22Rv1 (cell line): Measurements from ENCODE around the gene KDM4E.

ENCODE experiments used
- ZFX ChIP-seq: fragments of 450-650 bp; IDR thresholded peaks from 2 replicates; pipeline ENCODE4 v1.6.1; 2017; ENCODE audit warnings: antibody characterized with exemption, borderline replicate concordance
- TF ChIP-seq, protein P1 (sequence below): fragments of 450-650 bp; IDR thresholded peaks from 2 replicates; pipeline ENCODE4 v1.5.1; 2017; ENCODE audit warnings: mild to moderate bottlenecking

GRCh38 chr11:95076416-95076815 is 51.4 kb downstream of the KDM4E start:
- TF ChIP-seq, protein P1, sequence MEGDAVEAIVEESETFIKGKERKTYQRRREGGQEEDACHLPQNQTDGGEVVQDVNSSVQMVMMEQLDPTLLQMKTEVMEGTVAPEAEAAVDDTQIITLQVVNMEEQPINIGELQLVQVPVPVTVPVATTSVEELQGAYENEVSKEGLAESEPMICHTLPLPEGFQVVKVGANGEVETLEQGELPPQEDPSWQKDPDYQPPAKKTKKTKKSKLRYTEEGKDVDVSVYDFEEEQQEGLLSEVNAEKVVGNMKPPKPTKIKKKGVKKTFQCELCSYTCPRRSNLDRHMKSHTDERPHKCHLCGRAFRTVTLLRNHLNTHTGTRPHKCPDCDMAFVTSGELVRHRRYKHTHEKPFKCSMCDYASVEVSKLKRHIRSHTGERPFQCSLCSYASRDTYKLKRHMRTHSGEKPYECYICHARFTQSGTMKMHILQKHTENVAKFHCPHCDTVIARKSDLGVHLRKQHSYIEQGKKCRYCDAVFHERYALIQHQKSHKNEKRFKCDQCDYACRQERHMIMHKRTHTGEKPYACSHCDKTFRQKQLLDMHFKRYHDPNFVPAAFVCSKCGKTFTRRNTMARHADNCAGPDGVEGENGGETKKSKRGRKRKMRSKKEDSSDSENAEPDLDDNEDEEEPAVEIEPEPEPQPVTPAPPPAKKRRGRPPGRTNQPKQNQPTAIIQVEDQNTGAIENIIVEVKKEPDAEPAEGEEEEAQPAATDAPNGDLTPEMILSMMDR, result no peak
- TF ChIP-seq ZFX, result no peak
